NCI-H345 treated with DMSO at 0.1 percent for 48 hours (cell line): ENCODE measurements around the gene POLR2A.
A peak's percentile ranks its signal among the peaks of the same experiment; 100 is the strongest.
"Not testable (repeated sequence)": the region's sequence is repeated elsewhere in the genome, so short reads cannot be mapped to it uniquely, and the experiment has no call there.

Experiments used
- DNase-seq: peaks from one replicate; lab custom pipeline; 2025; ENCODE audit not compliant: unreplicated experiment; lab: John Stamatoyannopoulos, UW

POLR2A gene

DNA sequence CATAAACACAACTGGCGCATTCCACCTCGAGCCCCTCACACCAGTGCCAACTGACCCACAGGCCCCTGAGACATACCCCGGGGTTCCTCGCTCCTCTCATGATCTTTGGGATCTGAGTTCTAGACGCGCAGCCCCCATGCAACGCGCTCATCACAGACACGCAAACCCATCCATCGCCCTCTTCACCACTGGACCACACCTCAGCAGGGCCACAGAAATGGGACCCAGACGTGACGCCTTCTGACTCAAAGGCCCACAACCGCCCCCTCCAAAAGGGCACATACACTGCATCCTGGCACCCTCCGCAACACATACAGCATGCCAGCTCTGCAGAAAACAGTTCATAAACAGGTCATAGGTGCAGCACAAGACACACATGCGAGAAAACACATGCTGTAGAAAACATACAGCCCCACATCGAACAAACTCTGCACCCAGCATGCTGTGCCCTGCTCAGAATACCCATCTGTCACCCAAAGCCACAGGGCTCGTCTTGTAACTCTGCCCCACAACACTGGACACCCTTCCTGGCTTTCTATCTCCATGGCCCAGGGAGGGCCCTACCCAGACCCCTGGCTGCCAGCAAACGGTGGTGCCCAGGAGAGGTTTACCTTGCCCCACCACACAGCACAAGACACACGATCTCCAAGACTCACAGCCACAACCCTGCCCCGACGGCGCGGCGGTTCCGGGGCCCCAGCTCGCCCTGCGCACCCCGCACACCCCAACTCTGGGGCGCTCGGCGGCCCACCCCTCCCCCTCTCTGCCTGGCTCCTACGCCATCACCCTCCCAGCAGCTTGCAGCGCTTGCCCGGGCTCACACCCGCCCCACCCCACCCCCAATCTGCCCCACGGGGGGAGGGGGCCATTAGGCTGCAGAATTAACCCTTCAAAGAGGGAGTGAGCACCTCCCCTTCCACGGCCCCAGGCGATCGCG lies 5.6 kb upstream of the POLR2A start:
- no peak for DNase-seq

DNA sequence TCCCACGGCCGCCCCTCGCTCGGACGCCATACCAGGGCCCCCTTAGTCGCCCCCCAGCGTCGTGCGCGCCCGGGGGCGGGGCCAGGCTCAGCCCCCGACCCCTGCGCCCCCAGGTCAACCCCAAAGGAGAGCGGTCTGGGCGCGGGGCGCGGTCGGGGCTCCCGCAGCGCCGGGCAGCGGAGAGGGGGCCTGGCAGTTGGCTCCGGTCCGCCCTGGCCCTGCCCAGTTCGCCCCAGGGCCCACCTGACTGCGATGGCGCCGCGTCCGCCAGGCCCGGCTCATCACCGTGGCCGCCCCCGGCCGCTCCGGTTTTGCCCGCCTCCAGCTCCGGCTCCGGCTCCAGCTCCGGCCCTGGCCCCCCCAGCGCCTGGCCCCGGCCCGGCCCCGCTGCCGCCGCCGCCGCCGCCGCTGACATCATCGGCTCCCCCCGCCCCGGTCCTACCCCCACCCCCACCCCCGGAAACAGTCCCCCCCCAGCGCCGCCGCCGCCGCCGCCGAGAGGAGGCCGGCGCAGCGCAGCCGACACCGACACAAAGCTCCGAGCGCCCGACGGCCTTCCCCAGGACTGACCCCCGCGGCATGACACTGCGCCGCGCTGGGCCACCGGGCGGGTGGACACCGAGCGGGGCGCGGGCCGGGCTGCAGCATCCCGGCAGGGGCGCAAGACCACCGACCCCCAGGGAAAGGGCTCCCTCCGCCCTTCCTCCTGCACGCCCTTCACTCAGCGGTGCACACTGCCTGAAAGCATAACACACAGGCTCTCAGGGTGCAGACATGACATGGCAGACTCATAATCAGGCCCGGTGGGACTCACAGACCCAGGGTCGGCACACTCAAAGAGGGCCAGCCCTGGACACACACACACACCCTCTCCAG lies 4.7 kb upstream of the POLR2A start, which contains the start of gene ZBTB4:
TSS of gene ZBTB4 (minus strand) at position 419 of the 876 bp plus-strand sequence. CDS start 12,830 bp downstream, outside the sequence.
- peak; percentile 4 for DNase-seq

DNA sequence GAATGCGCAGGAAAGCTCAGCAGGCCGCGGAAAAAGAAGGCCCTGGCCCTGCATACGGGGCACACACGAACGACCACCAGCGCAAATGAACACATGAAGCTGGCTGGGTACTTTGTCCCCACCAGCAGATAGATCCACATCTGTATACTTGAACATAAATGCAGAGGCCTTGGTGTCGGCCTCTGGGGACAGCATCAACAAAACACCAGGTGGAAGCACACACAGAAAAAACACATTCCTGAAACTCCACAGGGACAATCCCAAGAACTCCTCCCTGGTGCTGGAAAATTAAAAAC lies 4.1 kb upstream of the POLR2A start:
- no peak for DNase-seq

DNA sequence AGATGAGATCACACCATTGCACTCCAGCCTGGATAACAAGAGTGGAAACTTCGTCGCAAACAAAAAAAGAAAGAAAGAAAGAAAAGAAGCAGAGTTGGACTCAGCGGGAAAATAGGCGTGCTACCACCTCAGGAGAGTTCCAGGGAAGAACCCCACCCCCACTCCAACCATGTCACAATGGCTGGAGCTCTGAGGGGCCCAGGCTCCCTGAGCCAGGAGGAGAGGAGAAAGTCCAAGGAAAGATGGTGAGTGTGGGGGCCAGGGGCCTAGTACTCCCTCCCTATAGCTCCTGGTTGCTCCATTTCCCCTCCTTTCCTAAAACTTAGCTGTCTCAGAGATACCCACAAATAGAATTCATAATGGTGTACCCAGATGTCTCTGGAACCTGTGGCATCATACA lies 2.9 kb upstream of the POLR2A start, which contains the start of gene SLC35G6:
TSS of gene SLC35G6 (plus strand) at position 172 of the 400 bp plus-strand sequence. CDS start at position 243, 71 bp downstream.
- not testable (repeated sequence) for DNase-seq

GRCh38 chr17:7481842-7482741 lies 2.1 kb upstream of the POLR2A start:
- not testable (repeated sequence) for DNase-seq

GRCh38 chr17:7482742-7483088 lies 1.5 kb upstream of the POLR2A start:
- DNase-seq: not testable (repeated sequence)

- DNase-seq: peak; percentile 77
Measured at GRCh38 chr17:7483255-7484066, 705 bp upstream of the POLR2A start.

- no peak for DNase-seq
Measured at GRCh38 chr17:7484919-7485377, 782 bp downstream of the POLR2A start.

GRCh38 chr17:7486181-7486580 lies 2.0 kb downstream of the POLR2A start:
- no peak for DNase-seq

DNA sequence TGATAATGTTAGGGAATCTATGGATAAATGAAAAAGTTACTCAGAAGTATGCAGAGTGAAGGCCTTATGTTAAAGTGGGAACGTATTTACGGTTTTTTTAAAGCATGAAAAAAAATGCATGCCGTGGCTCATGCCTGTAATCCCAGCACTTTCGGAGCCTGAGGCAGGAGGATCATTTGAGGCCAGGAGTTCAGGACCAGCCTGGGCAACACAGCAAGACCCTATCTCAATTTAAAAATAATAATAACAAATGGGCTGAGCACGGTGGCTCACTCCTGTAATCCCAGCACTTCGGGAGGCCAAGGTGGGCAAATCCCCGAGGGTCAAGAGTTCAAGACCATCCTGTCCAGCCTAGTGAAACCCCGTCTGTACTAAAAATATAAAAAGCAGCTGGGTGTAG lies 6.0 kb downstream of the POLR2A start:
- no peak for DNase-seq

- DNase-seq: no peak
Measured at GRCh38 chr17:7491583-7491982, 7.4 kb downstream of the POLR2A start.

- no peak for DNase-seq
Measured at GRCh38 chr17:7493941-7494340, 9.8 kb downstream of the POLR2A start.

DNA sequence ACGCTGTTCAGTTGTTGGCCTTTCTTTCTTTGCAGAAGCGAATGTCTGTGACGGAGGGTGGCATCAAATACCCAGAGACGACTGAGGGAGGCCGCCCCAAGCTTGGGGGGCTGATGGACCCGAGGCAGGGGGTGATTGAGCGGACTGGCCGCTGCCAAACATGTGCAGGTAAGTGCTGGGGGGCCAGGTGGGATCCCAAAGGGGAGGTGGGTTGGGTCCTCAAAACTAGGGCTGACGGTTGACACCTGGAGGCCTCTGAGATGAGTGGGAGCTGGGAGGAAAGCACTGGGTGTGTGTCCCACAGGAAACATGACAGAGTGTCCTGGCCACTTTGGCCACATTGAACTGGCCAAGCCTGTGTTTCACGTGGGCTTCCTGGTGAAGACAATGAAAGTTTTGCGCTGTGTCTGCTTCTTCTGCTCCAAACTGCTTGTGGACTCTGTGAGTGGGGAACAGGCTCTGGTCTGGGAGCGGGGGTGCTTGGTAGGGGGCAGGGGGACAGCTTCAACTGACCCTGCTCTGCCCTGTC lies 11.8 kb downstream of the POLR2A start:
- DNase-seq: no peak

- no peak for DNase-seq
Measured at GRCh38 chr17:7496470-7497183, 12.5 kb downstream of the POLR2A start.

GRCh38 chr17:7497228-7497627 lies 13.1 kb downstream of the POLR2A start:
- DNase-seq: no peak

DNA sequence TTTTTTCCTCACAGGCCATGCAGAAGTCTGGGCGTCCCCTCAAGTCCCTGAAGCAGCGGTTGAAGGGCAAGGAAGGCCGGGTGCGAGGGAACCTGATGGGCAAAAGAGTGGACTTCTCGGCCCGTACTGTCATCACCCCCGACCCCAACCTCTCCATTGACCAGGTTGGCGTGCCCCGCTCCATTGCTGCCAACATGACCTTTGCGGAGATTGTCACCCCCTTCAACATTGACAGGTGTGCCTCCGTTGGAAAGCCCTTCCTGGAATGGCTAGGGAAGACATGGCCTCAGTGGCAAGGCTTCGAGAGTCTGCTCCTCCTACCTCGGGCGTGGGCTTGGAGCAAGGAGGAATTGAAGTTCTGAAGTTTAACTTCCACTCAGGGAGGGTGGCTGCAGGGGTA lies 13.5 kb downstream of the POLR2A start:
- no peak for DNase-seq

DNA sequence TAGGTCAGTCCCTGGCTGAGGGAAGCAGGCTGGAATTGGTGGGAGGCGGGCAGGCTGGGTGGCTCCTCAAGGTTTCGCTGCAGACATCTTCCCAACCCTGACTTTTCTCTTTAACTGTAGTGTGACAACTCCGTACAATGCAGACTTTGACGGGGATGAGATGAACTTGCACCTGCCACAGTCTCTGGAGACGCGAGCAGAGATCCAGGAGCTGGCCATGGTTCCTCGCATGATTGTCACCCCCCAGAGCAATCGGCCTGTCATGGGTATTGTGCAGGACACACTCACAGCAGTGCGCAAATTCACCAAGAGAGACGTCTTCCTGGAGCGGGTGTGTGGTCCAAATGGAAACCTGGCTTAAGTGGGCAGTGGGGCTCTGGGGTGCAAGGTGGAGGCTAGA lies 15.0 kb downstream of the POLR2A start:
- DNase-seq: no peak

- DNase-seq: no peak
Measured at GRCh38 chr17:7501729-7502128, 17.6 kb downstream of the POLR2A start.
